Prostate gland (tissue), 2 donors: ENCODE results near the gene MORC3.

Source experiments
- CTCF ChIP-seq, 4 experiments: fragments of 200-600 bp in 2 of 4; fragments of 450-650 bp in 2 of 4; sonication (generic) in 2 of 4; IDR thresholded peaks; 1 replicate in 3 of 4; 2 replicates in 1 of 4; pipeline ENCODE4 v1.5.1; 2016 to 2019; ENCODE audit warnings: antibody characterized with exemption in 4 of 4, mild to moderate bottlenecking in 2 of 4, moderate library complexity in 2 of 4
- POLR2A ChIP-seq: fragments of 450-650 bp; IDR thresholded peaks from one replicate; pipeline ENCODE4 v1.6.1; 2016; ENCODE audit warnings: antibody characterized with exemption, mild to moderate bottlenecking
- POLR2AphosphoS5 ChIP-seq: sonication (generic); formaldehyde crosslinking; IDR thresholded peaks from one replicate; pipeline ENCODE4 v1.6.1; 2017; ENCODE audit warnings: antibody characterized with exemption

GRCh38 chr21:36330904-36331303 lies 10.9 kb downstream of the MORC3 start:
- TF ChIP-seq POLR2A = no peak
- TF ChIP-seq CTCF (IDR thresholded peaks at IDR 0.05) = peak; percentile 25 to 78 (median 66)
- peak; percentile 53 for TF ChIP-seq POLR2AphosphoS5
